Heart left ventricle (tissue), 16 donors: ENCODE measurements around the gene ARHGAP30. TPM values are rescaled to one million over a fixed set of nuclear protein-coding genes. Genes with fewer than 3 reads are reported as not detected.

Source experiments
- ATAC-seq, 4 donors: fragments of 200-7000 bp; cut with Tn5 transposase; one replicate each; pipeline ENCODE4 v1.9.1; 2020 to 2022; ENCODE audit warnings: moderate library complexity in 4 of 4, mild to moderate bottlenecking in 3 of 4, moderate number of reproducible peaks in 1 of 4
- DNase-seq, 5 donors: peaks; one replicate each; pipeline ENCODE4 v3.0.0-alpha.2; 2020
- H3K27ac ChIP-seq, 12 donors: fragments of 200-600 bp; sonication (generic) in 4 of 12; one replicate each; pipeline versions ENCODE4 v1.5.0 to v1.8.0; 2016 to 2022; ENCODE audit warnings: mild to moderate bottlenecking in 2 of 12
- H3K27me3 ChIP-seq, 9 donors: fragments of 200-600 bp; sonication (generic) in 2 of 9; one replicate each; pipeline versions ENCODE4 v1.5.1 to v1.8.0; 2016 to 2022; ENCODE audit warnings: mild to moderate bottlenecking in 3 of 9
- H3K36me3 ChIP-seq, 9 donors: fragments of 200-600 bp; sonication (generic) in 2 of 9; one replicate each; pipeline versions ENCODE4 v1.5.0 to v1.8.0; 2018 to 2022; ENCODE audit warnings: mild to moderate bottlenecking in 2 of 9
- H3K4me1 ChIP-seq, 12 donors: fragments of 200-600 bp; sonication (generic) in 4 of 12; one replicate each; pipeline versions ENCODE4 v1.5.0 to v1.8.0; 2016 to 2022; ENCODE audit warnings: mild to moderate bottlenecking in 3 of 12
- H3K4me3 ChIP-seq, 12 donors: fragments of 200-600 bp; sonication (generic) in 4 of 12; one replicate each; pipeline versions ENCODE4 v1.5.0 to v1.8.0; 2017 to 2022; ENCODE audit warnings: mild to moderate bottlenecking in 9 of 12, moderate library complexity in 4 of 12
- H3K9me3 ChIP-seq, 12 donors: fragments of 200-600 bp; sonication (generic) in 4 of 12; one replicate each; pipeline versions ENCODE4 v1.5.0 to v1.8.0; 2016 to 2022; ENCODE audit warnings: mild to moderate bottlenecking in 1 of 12
- POLR2A ChIP-seq, 2 donors: fragments of 450-650 bp; IDR thresholded peaks; one replicate each; pipeline ENCODE4 v1.6.1; 2017; ENCODE audit warnings: antibody characterized with exemption in 2 of 2, mild to moderate bottlenecking in 2 of 2, moderate library complexity in 2 of 2
- WGBS, 4 donors: extraction: QIAGEN DNeasy Blood & Tissue Kit in 2 of 4; methylation state at CpG; one replicate each; pipeline versions ENCODE4 v1.1.5 to v1.1.7; 2013 to 2018; 5-methylcytosine and 5-hydroxymethylcytosine counted together
- intact Hi-C, 10 donors: fragments of 100-400 bp; cut with DNase I; formaldehyde crosslinking; loops; one replicate each; pipeline versions ENCODE4 v1.11.1 to v1.14.2; 2022
- polyA plus RNA-seq, 2 donors: library from polyadenylated mRNA; stranded (reverse); fragments of 200-250 nt; gene quantifications; one replicate each; pipeline ENCODE4 v1.2.3, GENCODE V29; 2013
- total RNA-seq, 9 donors: library from RNA; depleted of rRNA in 2 of 9; stranded (reverse); fragments of >200 nt in 2 of 9; fragmentation: NEBNext Ultra II Directional in 3 of 9; extraction: Animal tissue kit (Norgen Biotek cat#: 25700) in 3 of 9; gene quantifications; one replicate each; pipeline versions ENCODE4 v1.1.0 to v1.2.4, GENCODE V29; 2016 to 2023
- TF ChIP-seq, protein P1 (sequence below), 12 donors: fragments of 200-600 bp; sonication (generic) in 4 of 12; IDR thresholded peaks; one replicate each; pipeline versions ENCODE4 v1.5.0 to v1.8.0; 2018 to 2022; ENCODE audit warnings: antibody characterized with exemption in 12 of 12, mild to moderate bottlenecking in 5 of 12
- donor health status: ischemic (EF 13 %, LVEDD 7.1; RV severe dilation, severe dysfunction).
- donor health status: healthy with polysubstance abuse.
- donor health status: DM: no; HTN: yes; CAD: no.
- donor health status: DM: no; HTN: no; CAD: no.
- donor health status: ischemic (EF 25% LVEDD 6.9; RV normal size, moderate dysfunction).
- donor health status: ischemic (EF 25% LVEDD 5.7; RV mildly dilated, moderate dysfunction).
- donor health status: healthy.
- donor health status: DM: yes; HTN: yes; CAD: no.
- donor health status: ischemic (EF 35%, LVEDD 5.7; RV mildly dilated, moderate dysfunction).
- donor health status: nonischemic (EF 11% LVEDD 7.7; RV severe dilation, severe dysfunction).
- donor health status: DM: yes; HTN: yes; CAD: no.
- donor health status: PGD.
- donor health status: ischemic (EF 29% LVEDD 5.4; RV normal size, mild dysfunction).
- donor health status: nonischemic (EF 23%, LVEDD 6.1; RV moderate dilation, normal function).

The ARHGAP30 gene
- total and polyA plus RNA-seq, 11 donors: 1.3 to 32.2 (median 2.1) TPM

DNA sequence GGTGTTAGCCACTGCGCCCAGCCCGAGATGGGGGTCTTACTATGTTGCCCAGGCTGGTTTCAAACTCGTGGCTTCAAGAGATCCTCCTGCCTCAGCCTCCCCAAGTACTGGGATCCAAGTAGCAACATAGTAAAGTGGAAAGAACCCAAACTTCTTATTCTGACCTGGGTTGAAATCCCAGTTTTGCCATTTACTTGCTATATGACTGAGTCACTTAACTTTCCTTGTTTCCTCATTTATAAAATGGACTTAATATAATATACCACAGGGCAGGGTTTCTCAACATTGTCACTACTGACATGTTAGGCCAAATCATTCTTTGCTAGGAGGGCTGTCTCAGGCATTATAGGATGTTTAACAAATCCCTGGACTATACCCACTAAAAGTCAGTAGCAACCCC lies 41.4 kb upstream of the ARHGAP30 start:
- DNase-seq: no peak
- intact Hi-C loops: no loop called here
- WGBS, 4 donors: 90 to 99% (median 93%) methylated on average over 3 of the region's 3 CpGs
- peaks cover 0 to 32% (median 9%) of the 10 kb centered on the region in 9 donors for H3K36me3 ChIP-seq
- no peaks in the 10 kb centered on the region for H3K9me3 ChIP-seq
- TF ChIP-seq, protein P1, sequence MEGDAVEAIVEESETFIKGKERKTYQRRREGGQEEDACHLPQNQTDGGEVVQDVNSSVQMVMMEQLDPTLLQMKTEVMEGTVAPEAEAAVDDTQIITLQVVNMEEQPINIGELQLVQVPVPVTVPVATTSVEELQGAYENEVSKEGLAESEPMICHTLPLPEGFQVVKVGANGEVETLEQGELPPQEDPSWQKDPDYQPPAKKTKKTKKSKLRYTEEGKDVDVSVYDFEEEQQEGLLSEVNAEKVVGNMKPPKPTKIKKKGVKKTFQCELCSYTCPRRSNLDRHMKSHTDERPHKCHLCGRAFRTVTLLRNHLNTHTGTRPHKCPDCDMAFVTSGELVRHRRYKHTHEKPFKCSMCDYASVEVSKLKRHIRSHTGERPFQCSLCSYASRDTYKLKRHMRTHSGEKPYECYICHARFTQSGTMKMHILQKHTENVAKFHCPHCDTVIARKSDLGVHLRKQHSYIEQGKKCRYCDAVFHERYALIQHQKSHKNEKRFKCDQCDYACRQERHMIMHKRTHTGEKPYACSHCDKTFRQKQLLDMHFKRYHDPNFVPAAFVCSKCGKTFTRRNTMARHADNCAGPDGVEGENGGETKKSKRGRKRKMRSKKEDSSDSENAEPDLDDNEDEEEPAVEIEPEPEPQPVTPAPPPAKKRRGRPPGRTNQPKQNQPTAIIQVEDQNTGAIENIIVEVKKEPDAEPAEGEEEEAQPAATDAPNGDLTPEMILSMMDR (IDR thresholded peaks at IDR 0.05): no peak
- TF ChIP-seq POLR2A (IDR thresholded peaks at IDR 0.05): no peak
- H3K4me3 ChIP-seq: no peak overlapping the region
- H3K27ac ChIP-seq: no peak overlapping the region
- H3K4me1 ChIP-seq: peaks cover 0 to 49% (median 25%) of the 10 kb centered on the region in 12 donors
- H3K27me3 ChIP-seq: no peaks in the 10 kb centered on the region
- ATAC-seq: no peak

DNA sequence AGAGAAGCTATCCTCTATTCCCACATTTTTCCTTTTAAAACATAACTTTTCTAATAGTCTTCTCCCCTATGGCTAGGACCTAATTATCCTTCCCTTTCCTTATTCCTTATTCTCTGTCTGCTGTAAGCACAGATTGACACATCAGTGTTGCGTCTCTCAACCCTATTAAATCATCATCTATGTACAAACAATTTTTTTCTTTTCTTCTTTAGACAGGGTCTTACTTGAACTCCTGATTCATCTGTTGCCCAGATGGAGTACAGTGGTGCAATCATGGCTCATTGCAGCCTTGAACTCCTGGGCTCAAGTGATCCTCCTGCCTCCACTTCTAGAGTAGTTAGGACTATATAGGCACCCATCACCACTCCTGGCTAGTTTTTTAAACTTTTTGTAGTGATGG lies 36.7 kb upstream of the ARHGAP30 start:
- intact Hi-C loops: no loop called here
- Histone ChIP-seq H3K4me3 (no peak overlapping the region), H3K27ac (no peak overlapping the region), H3K9me3 (no peaks in the 10 kb centered on the region), H3K27me3 (no peaks in the 10 kb centered on the region), H3K36me3 (peaks cover 0 to 36% (median 20%) of the 10 kb centered on the region in 9 donors), H3K4me1 (peaks cover 0 to 5% (median 0%) of the 10 kb centered on the region in 12 donors)
- TF ChIP-seq POLR2A (IDR thresholded peaks at IDR 0.05): no peak
- TF ChIP-seq, protein P1 (IDR thresholded peaks at IDR 0.05): no peak
- no peak for DNase-seq
- 96 to 100% (median 97%) methylated on average over 1 of the region's 1 CpG for WGBS, 4 donors
- ATAC-seq: no peak

DNA sequence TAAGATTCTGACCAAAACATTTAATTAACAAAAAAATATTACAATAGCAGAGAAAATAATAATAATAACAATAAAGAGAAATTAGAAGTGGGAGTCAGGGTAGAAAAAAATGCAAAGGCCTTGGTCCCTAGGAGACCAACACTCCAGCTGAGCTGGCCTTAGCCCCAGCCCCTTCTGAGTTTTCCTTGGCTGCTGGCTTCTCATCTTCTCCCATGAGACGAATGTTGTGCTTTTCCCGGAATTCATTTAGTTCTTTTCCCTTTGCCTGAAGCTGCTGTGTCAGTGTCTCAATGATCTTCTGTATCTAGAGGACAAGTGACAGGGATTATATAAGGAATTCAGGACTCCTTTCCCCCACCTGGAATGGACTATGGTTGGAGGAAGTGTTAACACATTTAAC lies 30.9 kb upstream of the ARHGAP30 start:
- H3K27ac ChIP-seq: peak overlapping the region in 1 of 12 donors; percentile 20
- DNase-seq (peak in 1 of 5 donors; percentile 51), ATAC-seq (no peak)
- WGBS, 4 donors: 51 to 62% (median 54%) methylated on average over 2 of the region's 2 CpGs
- TF ChIP-seq POLR2A (IDR thresholded peaks at IDR 0.05): no peak
- TF ChIP-seq, protein P1 (IDR thresholded peaks at IDR 0.05): no peak
- intact Hi-C loops: no loop called here
- no peaks in the 10 kb centered on the region for H3K9me3 ChIP-seq
- peaks cover 0 to 41% (median 24%) of the 10 kb centered on the region in 9 donors for H3K36me3 ChIP-seq
- no peak overlapping the region for H3K4me3 ChIP-seq
- no peaks in the 10 kb centered on the region for H3K27me3 ChIP-seq
- peaks cover 2 to 33% (median 17%) of the 10 kb centered on the region in 12 donors for H3K4me1 ChIP-seq

DNA sequence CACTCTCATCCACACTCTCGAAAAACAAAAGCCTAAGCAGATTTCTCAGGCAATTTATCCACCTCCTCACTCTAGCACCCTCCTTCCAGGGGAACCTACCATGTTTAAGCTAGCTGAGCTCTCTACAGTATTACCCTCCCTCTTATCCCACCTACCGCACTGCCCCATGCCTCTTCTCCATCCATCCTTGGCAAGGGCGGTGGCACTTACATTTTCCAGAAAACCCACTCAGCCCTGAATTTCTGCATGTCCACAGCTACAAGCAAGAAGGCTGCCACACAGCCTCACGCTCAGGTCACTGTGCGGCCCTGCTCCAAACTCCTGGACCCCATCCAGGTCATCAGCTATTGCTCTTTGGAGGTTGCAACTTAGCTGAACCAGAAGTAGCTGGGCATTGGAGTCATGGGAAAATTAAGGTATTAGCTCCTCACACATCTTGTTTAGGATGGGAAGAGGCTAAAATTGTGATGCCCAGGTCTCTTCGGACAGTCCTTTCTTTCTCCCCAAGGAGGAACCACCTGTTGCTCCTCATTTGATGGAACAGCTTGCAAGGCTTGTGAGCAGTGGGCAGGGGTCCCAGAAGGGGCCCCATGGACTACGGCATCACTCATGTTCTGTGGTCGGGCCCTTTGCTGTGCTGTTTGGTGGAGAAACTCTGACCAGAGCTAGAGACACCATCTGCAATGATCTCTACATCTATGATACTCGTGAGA lies 29.6 kb upstream of the ARHGAP30 start:
- H3K9me3 ChIP-seq: no peaks in the 10 kb centered on the region
- H3K36me3 ChIP-seq: peaks cover 0 to 41% (median 24%) of the 10 kb centered on the region in 9 donors
- WGBS, 4 donors: 79 to 83% (median 82%) methylated on average over 9 of the region's 9 CpGs
- ATAC-seq (no peak), DNase-seq (no peak)
- H3K27me3 ChIP-seq: no peaks in the 10 kb centered on the region
- H3K4me1 ChIP-seq: peaks cover 2 to 35% (median 17%) of the 10 kb centered on the region in 12 donors
- H3K4me3 ChIP-seq: peak overlapping the region in 8 of 12 donors; percentile 60 to 81 (median 72)
- no peak for TF ChIP-seq POLR2A (IDR thresholded peaks at IDR 0.05)
- TF ChIP-seq, protein P1 (IDR thresholded peaks at IDR 0.05): no peak
- peak overlapping the region in 1 of 12 donors; percentile 79 for H3K27ac ChIP-seq
- intact Hi-C loops: loop anchor here in 8 of 10 donors (1.0 to 10.0 kb wide), 10 partner anchors 33 to 374 kb away; partner anchors contain the start of genes USF1 (in 2 of the 8) and DEDD (in 1 of the 8)
